BE2C (cell line): ENCODE data around the gene MCC.

ENCODE experiments used
- DNase-seq: peaks from one replicate; pipeline ENCODE4 v3.0.0-alpha.2; 2020
- H3K27me3 ChIP-seq: fragments of 250-450 bp; sonication (Bioruptor Pico); 2 replicates; pipeline ENCODE4 v1.5.1; 2020; ENCODE audit warnings: mild to moderate bottlenecking
- H3K36me3 ChIP-seq: fragments of 250-450 bp; sonication (Bioruptor Pico); 2 replicates; pipeline ENCODE4 v1.5.1; 2020; ENCODE audit warnings: mild to moderate bottlenecking
- H3K4me1 ChIP-seq: fragments of 250-450 bp; sonication (Bioruptor Pico); 2 replicates; pipeline ENCODE4 v1.5.1; 2020
- H3K4me3 ChIP-seq: 2 replicates; pipeline ENCODE4 v1.5.1; 2011; ENCODE audit warnings: low read depth, low read length
- H3K9me3 ChIP-seq: fragments of 250-450 bp; sonication (Bioruptor Pico); 2 replicates; pipeline ENCODE4 v1.5.1; 2020
- CTCF ChIP-seq: IDR thresholded peaks from 2 replicates; pipeline ENCODE4 v1.5.1; 2012; ENCODE audit warnings: mild to moderate bottlenecking, low read depth, low read length

MCC gene

GRCh38 chr5:113491022-113491421, 2.8 kb upstream of the MCC start:
- Histone ChIP-seq H3K36me3 (no peaks in the 10 kb centered on the region), H3K9me3 (peaks cover 5% of the 10 kb centered on the region; the same call in 1 of the 2 replicates), H3K27me3 (no peaks in the 10 kb centered on the region), H3K4me3 (no peak overlapping the region), H3K4me1 (no peaks in the 10 kb centered on the region)
- DNase-seq, result no peak
- TF ChIP-seq CTCF, result no peak

GRCh38 chr5:113490317-113490716, 2.1 kb upstream of the MCC start:
- no peak for TF ChIP-seq CTCF
- Histone ChIP-seq H3K36me3 (no peaks in the 10 kb centered on the region), H3K4me3 (no peak overlapping the region), H3K27me3 (no peaks in the 10 kb centered on the region), H3K9me3 (peaks cover 5% of the 10 kb centered on the region; the same call in 1 of the 2 replicates), H3K4me1 (no peaks in the 10 kb centered on the region)
- DNase-seq, result no peak

- H3K4me3 ChIP-seq, result no peak overlapping the region
- H3K36me3 ChIP-seq, result no peaks in the 10 kb centered on the region
- H3K9me3 ChIP-seq, result peaks cover 5% of the 10 kb centered on the region; the same call in 1 of the 2 replicates
- no peaks in the 10 kb centered on the region for H3K4me1 ChIP-seq
- no peak for TF ChIP-seq CTCF
- H3K27me3 ChIP-seq, result no peaks in the 10 kb centered on the region
- no peak for DNase-seq
Measured at GRCh38 chr5:113489299-113489698, 1.0 kb upstream of the MCC start.

GRCh38 chr5:113488645-113489184, 462 bp upstream of the MCC start:
- no peak for TF ChIP-seq CTCF
- no peak for DNase-seq
- H3K9me3 ChIP-seq, result peaks cover 5% of the 10 kb centered on the region; the same call in 1 of the 2 replicates
- no peaks in the 10 kb centered on the region for H3K36me3 ChIP-seq
- H3K4me1 ChIP-seq, result no peaks in the 10 kb centered on the region
- peak overlapping the region; percentile 94 for H3K4me3 ChIP-seq
- H3K27me3 ChIP-seq, result no peaks in the 10 kb centered on the region

- DNase-seq, result peak; percentile 24
- peak; percentile 12 for TF ChIP-seq CTCF
- no peaks in the 10 kb centered on the region for H3K36me3 ChIP-seq
- H3K27me3 ChIP-seq, result no peaks in the 10 kb centered on the region
- no peaks in the 10 kb centered on the region for H3K4me1 ChIP-seq
- peak overlapping the region; percentile 94 for H3K4me3 ChIP-seq
- peaks cover 5% of the 10 kb centered on the region; the same call in 1 of the 2 replicates for H3K9me3 ChIP-seq
Measured at GRCh38 chr5:113487416-113487780, 855 bp downstream of the MCC start.

- TF ChIP-seq CTCF, result no peak
- Histone ChIP-seq H3K4me1 (no peaks in the 10 kb centered on the region; the same call in 1 of the 2 replicates), H3K9me3 (no peaks in the 10 kb centered on the region), H3K36me3 (no peaks in the 10 kb centered on the region), H3K4me3 (no peak overlapping the region), H3K27me3 (no peaks in the 10 kb centered on the region)
- DNase-seq, result no peak
Measured at GRCh38 chr5:113480243-113480642, 8.0 kb downstream of the MCC start.
